DOHH2 (cell line): ENCODE measurements around the gene UMODL1.

Experiments
- H3F3A ChIP-seq: fragments of 200-600 bp; sonication (generic), shearing (Covaris generic); 2 replicates; pipeline ENCODE4 v1.6.0; 2016; ENCODE audit warnings: antibody characterized with exemption, mild to moderate bottlenecking; ENCODE audit not compliant: control insufficient read depth, insufficient read depth
- H3K27ac ChIP-seq: fragments of 200-600 bp; sonication (generic); 2 replicates; pipeline ENCODE4 v1.5.1; 2014; ENCODE audit warnings: low read depth, mild to moderate bottlenecking, low read length, moderate library complexity
- H3K27me3 ChIP-seq: fragments of 200-600 bp; sonication (generic); 2 replicates; pipeline ENCODE4 v1.6.1; 2014; ENCODE audit warnings: mild to moderate bottlenecking, low read length, mixed read lengths; ENCODE audit not compliant: control insufficient read depth
- H3K36me3 ChIP-seq: fragments of 200-600 bp; sonication (generic); 2 replicates; pipeline ENCODE4 v1.6.1; 2014; ENCODE audit warnings: mild to moderate bottlenecking, low read length, moderate library complexity, mixed read lengths; ENCODE audit not compliant: control insufficient read depth
- H3K4me1 ChIP-seq: fragments of 200-600 bp; sonication (generic); 2 replicates; pipeline ENCODE4 v1.6.1; 2014; ENCODE audit warnings: mild to moderate bottlenecking, low read length, mixed read lengths; ENCODE audit not compliant: control insufficient read depth
- H3K4me2 ChIP-seq: fragments of 200-600 bp; sonication (generic); 2 replicates; pipeline ENCODE4 v1.6.0; 2014; ENCODE audit warnings: mild to moderate bottlenecking, low read length, moderate library complexity
- H3K4me3 ChIP-seq: fragments of 200-600 bp; sonication (generic); 2 replicates; pipeline ENCODE4 v1.5.1; 2014; ENCODE audit warnings: mild to moderate bottlenecking, low read length, mixed read lengths
- H3K79me2 ChIP-seq: fragments of 200-600 bp; sonication (generic); 2 replicates; pipeline ENCODE4 v1.6.1; 2014; ENCODE audit warnings: mild to moderate bottlenecking, low read length, mixed read lengths; ENCODE audit not compliant: control insufficient read depth
- H3K9me2 ChIP-seq: fragments of 200-600 bp; sonication (generic); replicated peaks from 2 replicates; pipeline ENCODE4 v1.6.1; 2014; ENCODE audit warnings: mild to moderate bottlenecking, low read length, mixed read lengths; ENCODE audit not compliant: control insufficient read depth
- H3K9me3 ChIP-seq: fragments of 200-600 bp; sonication (generic); 2 replicates; pipeline ENCODE4 v1.6.1; 2014; ENCODE audit warnings: antibody characterized with exemption, low read length, mixed read lengths; ENCODE audit not compliant: control insufficient read depth, insufficient read depth
- H4K20me1 ChIP-seq: fragments of 200-600 bp; sonication (generic); 2 replicates; pipeline ENCODE4 v1.6.0; 2014; ENCODE audit warnings: low read depth, mild to moderate bottlenecking, antibody characterized with exemption, low read length, moderate library complexity; ENCODE audit not compliant: control insufficient read depth, insufficient read depth
- EZH2phosphoT487 ChIP-seq: fragments of 200-600 bp; sonication (generic); IDR thresholded peaks from 2 replicates; pipeline ENCODE4 v1.6.1; 2017; ENCODE audit warnings: borderline replicate concordance, mild to moderate bottlenecking, antibody characterized with exemption, low read length, moderate library complexity, mixed read lengths
- TF ChIP-seq, protein P1 (sequence below): fragments of 200-600 bp; sonication (generic); IDR thresholded peaks from one replicate; pipeline ENCODE4 v1.5.1; 2014; ENCODE audit warnings: antibody characterized with exemption, mild to moderate bottlenecking, low read depth, low read length; ENCODE audit not compliant: poor library complexity, severe bottlenecking

The UMODL1 gene

DNA sequence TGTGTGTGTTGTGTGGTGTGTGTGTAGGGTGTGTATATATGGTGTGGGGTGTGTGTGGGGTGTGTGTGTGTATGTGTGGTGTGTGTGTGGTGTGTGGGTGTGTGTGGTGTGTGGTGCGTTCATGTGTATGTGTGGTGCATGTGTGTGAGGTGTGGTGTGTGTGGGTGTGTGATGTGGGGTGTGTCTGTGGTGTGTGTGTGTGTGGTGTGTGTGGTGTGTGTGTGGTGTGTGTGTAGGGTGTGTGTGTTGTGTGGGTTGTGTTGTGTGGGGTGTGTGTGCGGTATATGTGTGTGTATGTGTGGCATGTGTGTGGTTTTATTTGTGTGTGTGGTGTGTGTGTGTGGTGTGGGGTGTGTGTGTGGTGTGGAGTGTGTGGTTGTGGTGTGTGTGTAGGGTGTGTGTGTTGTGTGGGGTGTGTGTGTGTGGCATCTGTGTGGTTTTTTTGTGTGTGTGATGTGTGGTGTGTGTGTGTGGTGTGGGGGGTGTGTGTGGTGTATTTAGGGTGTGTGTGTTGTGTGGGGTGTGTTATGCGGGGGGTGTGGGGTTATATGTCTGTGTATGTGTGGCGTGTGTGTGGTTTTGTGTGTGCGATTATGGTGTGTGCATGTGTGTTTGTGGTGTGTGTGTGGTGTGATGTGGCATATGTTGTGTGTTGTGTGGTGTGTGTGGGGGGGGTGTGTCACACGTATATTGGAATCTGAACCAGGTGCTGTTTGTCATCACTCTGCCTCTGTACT, 43.9 kb upstream of the UMODL1 start:
- no peaks in the 10 kb centered on the region for H3K36me3 ChIP-seq
- H3K9me2 ChIP-seq: no peaks in the 10 kb centered on the region
- no peaks in the 10 kb centered on the region for H3K27me3 ChIP-seq
- H3K79me2 ChIP-seq: no peaks in the 10 kb centered on the region
- peaks cover 5% of the 10 kb centered on the region for H3K4me1 ChIP-seq
- no peaks in the 10 kb centered on the region for H4K20me1 ChIP-seq
- H3F3A ChIP-seq: no peaks in the 10 kb centered on the region
- no peak for TF ChIP-seq EZH2phosphoT487
- TF ChIP-seq, protein P1, sequence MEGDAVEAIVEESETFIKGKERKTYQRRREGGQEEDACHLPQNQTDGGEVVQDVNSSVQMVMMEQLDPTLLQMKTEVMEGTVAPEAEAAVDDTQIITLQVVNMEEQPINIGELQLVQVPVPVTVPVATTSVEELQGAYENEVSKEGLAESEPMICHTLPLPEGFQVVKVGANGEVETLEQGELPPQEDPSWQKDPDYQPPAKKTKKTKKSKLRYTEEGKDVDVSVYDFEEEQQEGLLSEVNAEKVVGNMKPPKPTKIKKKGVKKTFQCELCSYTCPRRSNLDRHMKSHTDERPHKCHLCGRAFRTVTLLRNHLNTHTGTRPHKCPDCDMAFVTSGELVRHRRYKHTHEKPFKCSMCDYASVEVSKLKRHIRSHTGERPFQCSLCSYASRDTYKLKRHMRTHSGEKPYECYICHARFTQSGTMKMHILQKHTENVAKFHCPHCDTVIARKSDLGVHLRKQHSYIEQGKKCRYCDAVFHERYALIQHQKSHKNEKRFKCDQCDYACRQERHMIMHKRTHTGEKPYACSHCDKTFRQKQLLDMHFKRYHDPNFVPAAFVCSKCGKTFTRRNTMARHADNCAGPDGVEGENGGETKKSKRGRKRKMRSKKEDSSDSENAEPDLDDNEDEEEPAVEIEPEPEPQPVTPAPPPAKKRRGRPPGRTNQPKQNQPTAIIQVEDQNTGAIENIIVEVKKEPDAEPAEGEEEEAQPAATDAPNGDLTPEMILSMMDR: no peak
- H3K27ac ChIP-seq: no peak overlapping the region
- H3K4me2 ChIP-seq: no peak overlapping the region
- no peak overlapping the region for H3K4me3 ChIP-seq
- no peaks in the 10 kb centered on the region for H3K9me3 ChIP-seq

DNA sequence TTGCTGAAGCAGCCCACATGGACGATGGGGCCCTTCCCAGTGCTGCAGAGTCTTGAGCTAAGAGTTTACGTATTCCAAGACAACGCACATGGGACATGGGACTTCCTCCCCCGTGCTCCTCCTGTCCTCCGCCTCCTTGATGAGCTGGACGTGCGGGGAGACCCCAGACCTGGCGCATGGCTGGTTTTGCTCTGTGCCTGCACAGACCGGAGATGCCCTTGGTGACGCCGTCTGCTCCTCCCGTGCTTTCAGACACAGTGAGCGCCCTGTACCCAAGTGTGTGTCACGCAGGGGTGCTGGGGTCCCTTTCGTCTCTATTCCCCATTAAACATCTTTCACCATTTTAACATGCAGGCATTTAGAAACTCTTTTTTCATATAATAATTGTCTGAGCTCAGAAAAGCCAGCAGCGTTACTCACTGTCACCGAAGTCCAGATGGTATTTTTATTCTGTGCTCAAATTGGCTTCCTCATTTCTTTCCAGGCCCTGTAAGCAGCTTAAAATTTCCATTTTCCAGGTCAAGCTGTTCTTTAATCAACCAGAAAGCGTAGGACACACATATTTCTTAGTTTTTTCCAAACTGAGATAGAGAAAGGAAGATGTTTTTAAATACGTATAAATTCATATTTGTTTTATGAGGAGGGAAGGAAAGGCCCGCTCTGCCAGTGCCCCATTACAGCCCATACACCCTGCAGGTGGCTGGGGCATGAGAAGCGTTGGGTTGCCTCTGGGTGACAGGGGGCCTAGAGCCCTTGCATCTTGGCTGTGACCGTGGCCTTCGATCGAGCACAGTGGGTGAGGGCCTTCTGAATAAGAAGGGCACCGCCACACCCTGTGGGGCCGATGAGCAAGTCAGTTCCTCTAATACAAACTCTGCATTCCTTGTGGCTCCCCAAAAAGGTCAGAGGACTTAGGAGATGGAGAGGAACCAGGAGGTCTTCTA, 43.0 kb upstream of the UMODL1 start:
- H3K9me2 ChIP-seq: no peaks in the 10 kb centered on the region
- no peaks in the 10 kb centered on the region for H4K20me1 ChIP-seq
- no peaks in the 10 kb centered on the region for H3K27me3 ChIP-seq
- H3K4me1 ChIP-seq: peaks cover 5% of the 10 kb centered on the region
- H3K36me3 ChIP-seq: no peaks in the 10 kb centered on the region
- H3K4me3 ChIP-seq: no peak overlapping the region
- no peaks in the 10 kb centered on the region for H3F3A ChIP-seq
- no peaks in the 10 kb centered on the region for H3K79me2 ChIP-seq
- H3K27ac ChIP-seq: no peak overlapping the region
- TF ChIP-seq, protein P1: no peak
- no peak for TF ChIP-seq EZH2phosphoT487
- H3K4me2 ChIP-seq: no peak overlapping the region
- H3K9me3 ChIP-seq: no peaks in the 10 kb centered on the region

DNA sequence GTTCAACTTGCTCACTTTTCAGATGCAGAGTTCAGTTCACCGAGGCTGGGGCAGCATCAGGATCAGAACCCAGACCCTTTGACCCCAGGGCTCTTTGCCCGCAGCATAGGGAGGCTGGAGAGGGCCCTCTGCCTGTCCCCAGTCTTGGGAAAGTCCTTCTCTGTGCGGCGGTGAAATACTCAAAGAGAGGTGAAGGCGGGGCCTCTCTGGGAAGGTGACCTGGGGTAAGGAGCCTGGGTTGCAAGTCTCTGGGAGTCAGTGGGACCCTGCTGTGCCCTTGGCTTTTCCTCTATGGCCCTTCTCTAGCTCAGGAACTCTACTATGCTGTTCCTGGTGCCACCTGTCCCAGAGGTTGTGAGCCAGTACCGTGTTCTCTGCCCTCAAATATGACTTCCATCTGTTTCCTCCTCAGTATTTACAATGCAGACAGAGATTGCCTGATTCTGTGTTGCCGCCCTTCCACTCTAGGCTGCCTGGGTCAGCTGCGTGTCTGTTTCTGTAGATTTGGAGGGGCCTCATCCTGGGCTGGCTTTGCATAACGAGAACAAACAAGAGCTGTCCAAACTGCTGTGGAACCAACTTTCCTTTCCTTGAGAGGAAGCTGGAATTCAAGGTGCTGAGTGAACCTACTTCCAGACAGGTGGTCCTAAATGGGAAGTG, 42.2 kb upstream of the UMODL1 start:
- H3K4me1 ChIP-seq: peaks cover 5% of the 10 kb centered on the region
- H3K79me2 ChIP-seq: no peaks in the 10 kb centered on the region
- H3K9me2 ChIP-seq: no peaks in the 10 kb centered on the region
- no peaks in the 10 kb centered on the region for H3F3A ChIP-seq
- no peak overlapping the region for H3K4me2 ChIP-seq
- no peak overlapping the region for H3K27ac ChIP-seq
- no peaks in the 10 kb centered on the region for H3K9me3 ChIP-seq
- no peaks in the 10 kb centered on the region for H3K36me3 ChIP-seq
- no peak for TF ChIP-seq EZH2phosphoT487
- TF ChIP-seq, protein P1: no peak
- H3K27me3 ChIP-seq: no peaks in the 10 kb centered on the region
- H3K4me3 ChIP-seq: no peak overlapping the region
- H4K20me1 ChIP-seq: no peaks in the 10 kb centered on the region
